CD14-positive monocyte (primary cell): ENCODE measurements around the gene DAPK1. TPM values are rescaled to one million over a fixed set of nuclear protein-coding genes. Genes with fewer than 3 reads are reported as not detected.

Experiments used
- DNase-seq, 3 donors: peaks; one replicate each; pipeline ENCODE4 v3.0.0-alpha.2; 2011 to 2022
- H2AFZ ChIP-seq: 2 replicates; pipeline ENCODE4 v1.6.0; 2012; ENCODE audit warnings: mild to moderate bottlenecking, low read depth, low read length, inconsistent platforms; ENCODE audit not compliant: insufficient read depth, poor library complexity, severe bottlenecking
- H3K27ac ChIP-seq, 2 donors: 1 replicate in 1 of 2; 2 replicates in 1 of 2; pipeline ENCODE4 v1.5.1; 2012 to 2013; ENCODE audit warnings: low read length in 2 of 2, control low read depth in 1 of 2, inconsistent platforms in 1 of 2, low read depth in 1 of 2, mild to moderate bottlenecking in 1 of 2
- H3K27me3 ChIP-seq, 2 donors: one replicate each; pipeline versions ENCODE4 v1.6.0 to v1.6.1; 2011 to 2013; ENCODE audit warnings: low read length in 2 of 2; ENCODE audit not compliant: control insufficient read depth in 2 of 2, insufficient read depth in 2 of 2
- H3K36me3 ChIP-seq, 2 donors: replicated peaks in 1 of 2; 1 replicate in 1 of 2; 2 replicates in 1 of 2; pipeline versions ENCODE4 v1.5.1 to v1.6.1; 2012 to 2013; ENCODE audit warnings: low read length in 2 of 2, control low read depth in 1 of 2, inconsistent platforms in 1 of 2, mild to moderate bottlenecking in 1 of 2; ENCODE audit not compliant: insufficient read depth in 2 of 2, control insufficient read depth in 1 of 2
- H3K4me1 ChIP-seq, 2 donors: 1 replicate in 1 of 2; 2 replicates in 1 of 2; pipeline versions ENCODE4 v1.5.1 to v1.6.1; 2012 to 2013; ENCODE audit warnings: low read length in 2 of 2, control low read depth in 1 of 2, inconsistent platforms in 1 of 2, mild to moderate bottlenecking in 1 of 2, moderate library complexity in 1 of 2; ENCODE audit not compliant: insufficient read depth in 2 of 2, control insufficient read depth in 1 of 2
- H3K4me2 ChIP-seq: replicated peaks from 2 replicates; pipeline ENCODE3; 2012; ENCODE audit warnings: low read length, moderate library complexity, mild to moderate bottlenecking; ENCODE audit not compliant: poor library complexity, severe bottlenecking; ENCODE audit errors: extremely low read depth
- H3K4me3 ChIP-seq, 3 experiments: fragments of 200-600 bp in 1 of 3; sonication (generic) in 1 of 3; replicated peaks in 1 of 3; 1 replicate in 2 of 3; 2 replicates in 1 of 3; pipeline ENCODE4 v1.5.1; 2011 to 2013; ENCODE audit warnings: low read length in 3 of 3, mild to moderate bottlenecking in 3 of 3, control low read depth in 2 of 3, low read depth in 2 of 3, inconsistent platforms in 1 of 3, moderate library complexity in 1 of 3
- H3K79me2 ChIP-seq: 2 replicates; pipeline ENCODE4 v1.6.0; 2012; ENCODE audit warnings: mild to moderate bottlenecking, control low read depth, inconsistent platforms, low read length, moderate library complexity; ENCODE audit not compliant: insufficient read depth
- H3K9ac ChIP-seq: 2 replicates; pipeline ENCODE4 v1.6.0; 2017; ENCODE audit warnings: low read length, mild to moderate bottlenecking; ENCODE audit not compliant: insufficient read depth, poor library complexity, severe bottlenecking
- H3K9me3 ChIP-seq, 2 donors: replicated peaks in 1 of 2; 1 replicate in 1 of 2; 2 replicates in 1 of 2; pipeline versions ENCODE4 v1.5.1 to v1.6.1; 2012 to 2013; ENCODE audit warnings: low read length in 2 of 2, control low read depth in 1 of 2; ENCODE audit not compliant: control insufficient read depth in 1 of 2, insufficient read depth in 1 of 2
- H4K20me1 ChIP-seq: 2 replicates; pipeline ENCODE4 v1.6.0; 2012; ENCODE audit warnings: mild to moderate bottlenecking, low read length, control low read depth, moderate library complexity; ENCODE audit not compliant: insufficient read depth
- H3K27ac Mint-ChIP-seq, 7 donors: one replicate each; pipeline ENCODE4 v1.8.0; 2020; ENCODE audit warnings: mild to moderate bottlenecking in 7 of 7, mixed read lengths in 7 of 7, moderate library complexity in 6 of 7, inconsistent platforms in 2 of 7
- H3K27me3 Mint-ChIP-seq, 3 donors: one replicate each; pipeline ENCODE4 v1.8.0; 2021 to 2022; ENCODE audit warnings: low read depth in 3 of 3, mild to moderate bottlenecking in 3 of 3, mixed read lengths in 3 of 3, moderate library complexity in 3 of 3, inconsistent platforms in 1 of 3
- H3K36me3 Mint-ChIP-seq, 2 donors: one replicate each; pipeline ENCODE4 v1.8.0; 2020; ENCODE audit warnings: mixed read lengths in 2 of 2, inconsistent platforms in 1 of 2, mild to moderate bottlenecking in 1 of 2
- H3K4me1 Mint-ChIP-seq: one replicate; pipeline ENCODE4 v1.8.0; 2020; ENCODE audit warnings: mild to moderate bottlenecking, mixed read lengths
- H3K4me3 Mint-ChIP-seq, 2 donors: one replicate each; pipeline ENCODE4 v1.8.0; 2020; ENCODE audit warnings: mild to moderate bottlenecking in 2 of 2, mixed read lengths in 2 of 2, moderate library complexity in 1 of 2
- H3K9me3 Mint-ChIP-seq, 7 donors: one replicate each; pipeline ENCODE4 v1.8.0; 2020 to 2022; ENCODE audit warnings: mixed read lengths in 7 of 7, mild to moderate bottlenecking in 6 of 7, moderate library complexity in 6 of 7, inconsistent platforms in 2 of 7
- WGBS: methylation state at CpG from one replicate; pipeline ENCODE4 v1.1.5; 2013; ENCODE audit warnings: missing lambda C conversion rate; ENCODE audit not compliant: insufficient coverage; 5-methylcytosine and 5-hydroxymethylcytosine counted together
- intact Hi-C, 2 donors: fragments of 100-400 bp; cut with micrococcal nuclease; formaldehyde crosslinking; loops; one replicate each; pipeline versions ENCODE4 v1.15.0 to v1.15.1; 2023
- polyA plus RNA-seq, 3 donors: library from polyadenylated mRNA; depleted of rRNA in 1 of 3; unstranded in 2 of 3; stranded (reverse) in 1 of 3; fragments of 300-500 nt in 2 of 3; fragments of >200 nt in 1 of 3; fragmentation: Illumina TruSeq in 2 of 3; gene quantifications; 1 replicate in 2 of 3; 2 replicates in 1 of 3; pipeline ENCODE4 v1.2.3, GENCODE V29; 2012 to 2021
- TF ChIP-seq, protein P1 (sequence below): fragments of 200-600 bp; IDR thresholded peaks from one replicate; pipeline ENCODE4 v1.8.0; 2022; ENCODE audit warnings: antibody characterized with exemption, mild to moderate bottlenecking

Gene DAPK1
- polyA plus RNA-seq, 3 donors, result 24.1 to 102 (median 44.4) TPM

DNA sequence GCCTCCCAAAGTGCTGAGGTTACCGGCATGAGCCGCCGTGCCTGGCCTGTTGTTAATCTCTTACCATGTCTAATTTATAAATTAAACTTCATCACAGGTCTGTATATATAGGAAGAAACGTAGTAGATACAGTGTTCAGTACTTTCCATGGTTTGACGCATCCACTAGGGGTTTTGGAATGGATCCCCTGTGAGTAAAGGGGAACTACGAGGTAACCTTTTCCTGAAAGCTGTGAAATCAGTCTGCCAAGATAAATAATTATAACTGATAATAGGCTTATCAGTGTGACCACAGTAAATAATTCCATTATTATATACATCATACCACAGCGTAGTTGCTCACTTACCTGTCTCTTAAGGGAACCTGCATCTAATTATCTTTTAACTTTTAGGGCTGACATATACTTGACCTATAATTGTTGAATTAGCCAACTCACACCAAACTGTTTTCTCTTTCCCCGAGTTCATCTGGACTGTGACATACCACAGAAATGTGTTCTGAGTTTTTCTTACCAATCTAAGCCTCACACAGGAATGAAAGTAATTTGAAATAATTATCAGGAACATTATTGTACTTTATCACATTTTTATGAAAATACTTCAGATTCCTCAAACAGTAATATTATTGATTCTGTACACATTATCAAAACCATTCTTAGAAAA lies 42.9 kb downstream of the DAPK1 start:
- Histone ChIP-seq H3K79me2 (peaks cover 10% of the 10 kb centered on the region), H3K27ac (no peak overlapping the region), H3K4me1 (no peaks in the 10 kb centered on the region), H3K27me3 (no peaks in the 10 kb centered on the region), H4K20me1 (peaks cover 49% of the 10 kb centered on the region), H3K4me3 (no peak overlapping the region), H3K4me2 (no peak overlapping the region), H3K9ac (no peak overlapping the region), H3K36me3 (peaks cover 12 to 49% of the 10 kb centered on the region in 2 donors), H2AFZ (no peak overlapping the region), H3K9me3 (no peaks in the 10 kb centered on the region)
- no peak for DNase-seq
- Mint-ChIP-seq H3K27ac (peak overlapping the region in 1 of 7 donors; percentile 9), H3K4me3 (no peak overlapping the region), H3K9me3 (no peaks in the 10 kb centered on the region), H3K27me3 (peaks cover 0 to 2% (median 0%) of the 10 kb centered on the region in 3 donors), H3K36me3 (peaks cover 41 to 56% of the 10 kb centered on the region in 2 donors), H3K4me1 (peaks cover 8% of the 10 kb centered on the region)
- WGBS, result 100% methylated on average over 1 of the region's 8 CpGs
- intact Hi-C loops, result no loop called here
- TF ChIP-seq, protein P1, sequence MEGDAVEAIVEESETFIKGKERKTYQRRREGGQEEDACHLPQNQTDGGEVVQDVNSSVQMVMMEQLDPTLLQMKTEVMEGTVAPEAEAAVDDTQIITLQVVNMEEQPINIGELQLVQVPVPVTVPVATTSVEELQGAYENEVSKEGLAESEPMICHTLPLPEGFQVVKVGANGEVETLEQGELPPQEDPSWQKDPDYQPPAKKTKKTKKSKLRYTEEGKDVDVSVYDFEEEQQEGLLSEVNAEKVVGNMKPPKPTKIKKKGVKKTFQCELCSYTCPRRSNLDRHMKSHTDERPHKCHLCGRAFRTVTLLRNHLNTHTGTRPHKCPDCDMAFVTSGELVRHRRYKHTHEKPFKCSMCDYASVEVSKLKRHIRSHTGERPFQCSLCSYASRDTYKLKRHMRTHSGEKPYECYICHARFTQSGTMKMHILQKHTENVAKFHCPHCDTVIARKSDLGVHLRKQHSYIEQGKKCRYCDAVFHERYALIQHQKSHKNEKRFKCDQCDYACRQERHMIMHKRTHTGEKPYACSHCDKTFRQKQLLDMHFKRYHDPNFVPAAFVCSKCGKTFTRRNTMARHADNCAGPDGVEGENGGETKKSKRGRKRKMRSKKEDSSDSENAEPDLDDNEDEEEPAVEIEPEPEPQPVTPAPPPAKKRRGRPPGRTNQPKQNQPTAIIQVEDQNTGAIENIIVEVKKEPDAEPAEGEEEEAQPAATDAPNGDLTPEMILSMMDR, result no peak

DNA sequence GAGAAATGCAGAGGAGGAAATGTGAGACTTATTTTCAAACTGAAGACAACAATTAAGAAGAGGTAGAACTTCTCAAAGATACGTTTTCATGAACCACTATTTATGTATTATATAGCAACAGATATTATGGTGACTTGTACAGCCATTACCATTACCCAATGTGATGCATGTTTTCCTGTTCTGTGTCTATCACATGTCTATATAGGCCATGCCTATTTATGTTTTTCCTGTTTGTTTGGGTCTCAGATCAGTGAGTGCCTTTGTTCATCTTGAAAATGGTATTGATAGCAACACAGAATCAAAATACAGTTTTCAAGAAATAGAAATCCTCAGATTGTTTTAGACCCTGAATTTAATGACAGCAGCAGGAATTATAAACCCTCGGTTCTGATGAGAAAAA lies 44.0 kb downstream of the DAPK1 start:
- peaks cover 8% of the 10 kb centered on the region for H3K4me1 Mint-ChIP-seq
- peak overlapping the region in 2 of 7 donors; percentile 57 to 80 for H3K27ac Mint-ChIP-seq

More for the DNA sequence above, 44.0 kb downstream of the DAPK1 start:
- peaks cover 2% of the 10 kb centered on the region for H3K79me2 ChIP-seq
- peaks cover 0 to 2% (median 0%) of the 10 kb centered on the region in 3 donors for H3K27me3 Mint-ChIP-seq
- peaks cover 50% of the 10 kb centered on the region for H4K20me1 ChIP-seq
- no peaks in the 10 kb centered on the region for H3K4me1 ChIP-seq
- peaks cover 12 to 49% of the 10 kb centered on the region in 2 donors for H3K36me3 ChIP-seq
- H3K9me3 ChIP-seq, result no peaks in the 10 kb centered on the region
- no peak overlapping the region for H3K4me3 ChIP-seq
- no peaks in the 10 kb centered on the region for H3K9me3 Mint-ChIP-seq
- no peak overlapping the region for H3K4me2 ChIP-seq
- no peak overlapping the region for H3K4me3 Mint-ChIP-seq
- no peaks in the 10 kb centered on the region for H3K27me3 ChIP-seq
- no peak overlapping the region for H2AFZ ChIP-seq
- peaks cover 49 to 64% of the 10 kb centered on the region in 2 donors for H3K36me3 Mint-ChIP-seq
- no peak overlapping the region for H3K27ac ChIP-seq
- intact Hi-C loops, result no loop called here
- TF ChIP-seq, protein P1, result no peak
- no peak for DNase-seq
- H3K9ac ChIP-seq, result no peak overlapping the region
- no CpG with 5 or more reads among the region's 2 CpGs for WGBS
